GM12873 (cell line): ENCODE measurements around the gene NAA11.

Experiments
- TF ChIP-seq, protein P1 (sequence below): IDR thresholded peaks from 2 replicates; pipeline ENCODE4 v1.5.1; 2012; ENCODE audit warnings: low read depth, mild to moderate bottlenecking, moderate library complexity, low read length, control low read depth; ENCODE audit not compliant: insufficient read depth; ENCODE audit errors: missing control alignments

The NAA11 gene

DNA sequence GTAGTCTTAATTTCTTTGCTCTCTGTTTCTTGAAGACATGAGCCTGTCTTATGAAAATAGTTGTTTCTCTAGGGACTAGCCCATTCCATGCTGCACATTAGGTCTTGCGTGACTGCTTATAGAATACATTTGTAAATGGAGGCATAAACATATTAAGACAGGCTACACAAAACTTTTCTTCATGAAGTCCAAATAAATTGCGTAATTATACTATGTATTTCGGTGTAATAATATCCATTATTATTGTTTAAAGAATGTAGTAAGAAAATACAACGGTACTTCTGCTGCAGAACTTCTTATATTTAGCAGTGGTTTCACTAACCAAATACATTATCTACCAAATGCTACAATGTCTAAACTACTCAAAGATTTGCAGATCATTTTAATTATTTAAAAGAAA is 8.5 kb upstream of the NAA11 start:
- TF ChIP-seq, protein P1, sequence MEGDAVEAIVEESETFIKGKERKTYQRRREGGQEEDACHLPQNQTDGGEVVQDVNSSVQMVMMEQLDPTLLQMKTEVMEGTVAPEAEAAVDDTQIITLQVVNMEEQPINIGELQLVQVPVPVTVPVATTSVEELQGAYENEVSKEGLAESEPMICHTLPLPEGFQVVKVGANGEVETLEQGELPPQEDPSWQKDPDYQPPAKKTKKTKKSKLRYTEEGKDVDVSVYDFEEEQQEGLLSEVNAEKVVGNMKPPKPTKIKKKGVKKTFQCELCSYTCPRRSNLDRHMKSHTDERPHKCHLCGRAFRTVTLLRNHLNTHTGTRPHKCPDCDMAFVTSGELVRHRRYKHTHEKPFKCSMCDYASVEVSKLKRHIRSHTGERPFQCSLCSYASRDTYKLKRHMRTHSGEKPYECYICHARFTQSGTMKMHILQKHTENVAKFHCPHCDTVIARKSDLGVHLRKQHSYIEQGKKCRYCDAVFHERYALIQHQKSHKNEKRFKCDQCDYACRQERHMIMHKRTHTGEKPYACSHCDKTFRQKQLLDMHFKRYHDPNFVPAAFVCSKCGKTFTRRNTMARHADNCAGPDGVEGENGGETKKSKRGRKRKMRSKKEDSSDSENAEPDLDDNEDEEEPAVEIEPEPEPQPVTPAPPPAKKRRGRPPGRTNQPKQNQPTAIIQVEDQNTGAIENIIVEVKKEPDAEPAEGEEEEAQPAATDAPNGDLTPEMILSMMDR = no peak

DNA sequence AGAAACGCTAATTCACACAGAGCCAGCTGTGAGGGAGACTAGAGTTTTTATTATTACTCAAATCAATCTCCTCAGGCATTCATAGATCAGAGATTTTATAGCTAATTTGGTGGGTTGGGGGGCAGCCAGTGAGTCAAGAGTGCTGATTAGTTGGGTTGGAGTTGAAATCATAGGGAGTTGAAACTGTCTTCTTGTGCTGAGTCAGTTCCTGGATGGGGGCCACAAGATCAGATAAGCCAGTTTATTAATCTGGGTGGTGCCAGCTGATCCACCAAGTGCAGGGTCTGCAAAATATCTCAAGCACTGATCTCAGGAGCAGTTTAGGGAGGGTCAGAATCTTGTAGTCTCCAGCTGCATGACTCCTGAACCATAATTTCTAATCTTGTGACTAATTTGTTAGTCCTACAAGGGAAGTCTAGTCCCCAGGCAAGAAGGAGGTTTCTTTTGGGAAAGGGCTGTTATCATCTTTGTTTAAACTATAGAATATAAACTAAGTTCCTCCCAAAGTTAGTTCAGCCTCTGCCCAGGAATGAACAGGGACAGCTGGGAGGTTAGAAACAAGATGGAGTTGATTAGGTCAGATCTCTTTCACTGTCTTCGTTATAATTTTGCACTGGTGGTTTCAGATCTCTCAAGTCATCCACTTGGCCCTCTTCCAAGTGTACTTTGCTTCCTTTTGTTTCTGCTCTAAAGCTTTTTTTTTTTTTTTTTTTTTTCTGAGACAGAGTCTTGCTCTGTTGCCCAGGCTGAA is 5.4 kb upstream of the NAA11 start:
- TF ChIP-seq, protein P1 = no peak

DNA sequence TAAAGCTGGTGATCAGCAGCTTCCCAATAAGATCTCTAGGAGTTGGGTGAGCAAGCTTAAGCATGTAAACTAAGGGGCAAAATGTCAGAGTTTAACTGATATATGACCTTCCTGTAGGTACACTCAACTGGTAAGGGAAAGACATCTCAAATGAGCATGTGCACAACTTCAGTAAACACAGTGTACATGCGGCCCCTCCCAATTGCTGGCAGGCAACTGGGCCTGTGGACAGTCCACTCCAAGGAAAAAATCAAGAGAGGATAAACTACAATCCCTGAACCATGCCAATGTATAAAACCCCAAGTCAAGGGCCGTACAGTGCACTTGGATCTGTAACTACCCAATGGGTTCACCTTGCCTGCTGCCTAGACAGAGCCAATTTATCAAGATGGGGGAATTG is 4.9 kb upstream of the NAA11 start:
- TF ChIP-seq, protein P1 = no peak

DNA sequence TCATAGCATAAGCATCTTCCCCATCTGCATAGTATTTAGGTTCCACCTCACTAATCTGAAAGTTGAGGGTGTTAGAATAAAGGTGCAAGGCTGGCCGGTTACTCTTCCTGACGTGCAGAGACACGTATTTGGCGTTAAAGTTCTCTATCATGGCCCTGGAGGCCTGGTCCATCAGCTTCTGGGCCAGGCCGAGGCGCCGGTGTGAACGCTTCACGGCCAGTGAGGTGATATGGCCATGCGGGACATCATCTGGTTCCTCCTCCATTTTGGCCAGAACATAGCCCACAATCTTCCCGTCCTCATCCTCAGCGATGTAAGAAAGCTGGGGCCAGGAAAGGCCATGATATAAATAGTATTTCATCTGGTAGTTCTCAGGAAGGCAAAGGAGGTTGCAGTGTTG is 425 bp downstream of the NAA11 start:
- TF ChIP-seq, protein P1 = no peak

GRCh38 chr4:79319975-79320374 is 5.9 kb downstream of the NAA11 start:
- TF ChIP-seq, protein P1 = no peak

DNA sequence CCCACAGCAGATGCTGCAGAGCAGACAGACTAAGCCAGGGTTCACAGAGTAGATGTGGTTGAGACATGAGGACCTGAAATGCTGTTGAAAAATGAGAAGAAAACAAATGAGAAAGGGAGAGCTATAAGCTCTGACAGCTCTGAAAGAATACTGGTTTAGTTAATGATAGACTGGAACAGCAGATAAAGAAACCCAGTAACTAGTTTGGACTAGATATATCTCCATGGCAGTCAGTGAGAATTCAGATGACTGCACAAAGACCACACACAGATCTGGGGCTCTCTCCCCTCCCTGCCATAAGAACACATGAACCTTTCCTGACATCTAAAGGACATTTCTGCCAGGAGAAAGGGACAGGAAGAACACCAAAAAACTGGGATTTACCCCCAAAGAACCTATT is 8.2 kb downstream of the NAA11 start:
- TF ChIP-seq, protein P1 = no peak

GRCh38 chr4:79315891-79316290 is 10.0 kb downstream of the NAA11 start:
- TF ChIP-seq, protein P1 = no peak

GRCh38 chr4:79311279-79311678 is 14.6 kb downstream of the NAA11 start:
- TF ChIP-seq, protein P1 = no peak
